Stimulated activated naive CD8-positive, alpha-beta T cell treated with anti-CD3 and anti-CD28 coated beads, Interleukin-15, Interleukin-2, amounts not matched to agents 100 ng/mL and 50 ng/mL, for 24 hours (primary cell): Measurements from ENCODE around the gene C11orf98.
A peak's percentile ranks its signal among the peaks of the same experiment; 100 is the strongest.

Experiments used
- H3K27ac Mint-ChIP-seq: one replicate; pipeline ENCODE4 v1.8.0; 2021; ENCODE audit warnings: mild to moderate bottlenecking, mixed read lengths
- H3K27me3 Mint-ChIP-seq: one replicate; pipeline ENCODE4 v1.8.0; 2021; ENCODE audit warnings: mixed read lengths
- H3K36me3 Mint-ChIP-seq: one replicate; pipeline ENCODE4 v1.8.0; 2021; ENCODE audit warnings: low read depth, mixed read lengths
- H3K4me1 Mint-ChIP-seq: one replicate; pipeline ENCODE4 v1.8.0; 2021; ENCODE audit warnings: low read depth, mixed read lengths
- H3K4me3 Mint-ChIP-seq: one replicate; pipeline ENCODE4 v1.8.0; 2021; ENCODE audit warnings: mild to moderate bottlenecking, mixed read lengths
- H3K9me3 Mint-ChIP-seq: one replicate; pipeline ENCODE4 v1.8.0; 2021; ENCODE audit warnings: mixed read lengths

Gene C11orf98

DNA sequence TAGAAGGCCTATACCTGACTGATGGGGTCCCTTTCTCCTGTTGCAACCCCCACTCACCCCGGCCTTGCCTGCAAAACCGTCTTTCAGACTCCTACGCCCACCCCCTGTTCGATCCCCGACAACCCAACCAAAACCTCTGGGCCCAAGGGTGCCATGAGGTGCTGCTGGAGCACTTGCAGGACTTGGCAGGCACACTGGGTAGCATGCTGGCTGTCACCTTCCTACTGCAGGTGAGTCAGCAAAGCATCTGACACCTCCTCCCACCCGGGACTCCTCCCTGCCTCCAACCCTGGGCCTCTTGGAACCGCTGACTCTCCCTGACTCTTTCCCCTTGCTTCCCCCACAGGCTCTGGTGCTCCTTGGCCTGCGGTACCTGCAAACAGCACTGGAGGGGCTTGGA lies 50.7 kb downstream of the C11orf98 start:
- Mint-ChIP-seq H3K27ac (peak overlapping the region; percentile 88), H3K36me3 (peaks cover 28% of the 10 kb centered on the region), H3K4me3 (no peak overlapping the region), H3K9me3 (no peaks in the 10 kb centered on the region), H3K27me3 (no peaks in the 10 kb centered on the region), H3K4me1 (peaks cover 43% of the 10 kb centered on the region)

DNA sequence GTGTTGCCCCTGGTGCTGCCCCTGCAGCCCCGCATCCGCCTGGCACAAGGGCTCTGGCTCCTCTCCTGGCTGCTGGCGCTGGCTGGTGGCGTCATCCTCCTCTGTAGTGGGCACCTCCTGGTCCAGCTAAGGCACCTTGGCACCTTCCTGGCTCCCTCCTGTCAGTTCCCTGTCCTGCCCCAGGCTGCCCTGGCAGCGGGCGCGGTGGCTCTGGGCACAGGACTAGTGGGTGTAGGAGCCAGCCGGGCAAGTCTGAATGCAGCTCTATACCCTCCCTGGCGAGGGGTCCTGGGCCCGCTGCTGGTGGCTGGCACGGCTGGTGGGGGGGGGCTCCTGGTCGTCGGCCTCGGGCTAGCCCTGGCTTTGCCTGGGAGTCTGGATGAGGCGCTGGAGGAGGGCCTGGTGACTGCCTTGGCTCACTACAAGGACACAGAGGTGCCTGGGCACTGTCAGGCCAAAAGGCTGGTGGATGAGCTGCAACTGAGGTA lies 51.7 kb downstream of the C11orf98 start:
- H3K27ac Mint-ChIP-seq, result peak overlapping the region; percentile 88
- H3K4me1 Mint-ChIP-seq, result peaks cover 45% of the 10 kb centered on the region
- peaks cover 28% of the 10 kb centered on the region for H3K36me3 Mint-ChIP-seq
- H3K27me3 Mint-ChIP-seq, result no peaks in the 10 kb centered on the region
- H3K9me3 Mint-ChIP-seq, result no peaks in the 10 kb centered on the region
- no peak overlapping the region for H3K4me3 Mint-ChIP-seq
